ENCODE measurements around the gene KLHL8. TPM values are rescaled to one million over a fixed set of nuclear protein-coding genes. Genes with fewer than 3 reads are reported as not detected.
"Not testable (repeated sequence)": the region's sequence is repeated elsewhere in the genome, so short reads cannot be mapped to it uniquely, and the experiment has no call there.

KLHL8 gene
- total RNA-seq, 4 donors from 2014 or later: 6.3 to 18.2 (median 13.3) TPM

GRCh38 chr4:87219632-87220093, 755 bp downstream of the KLHL8 start:
- peak overlapping the region; percentile 68 to 82 (median 74) for H3K4me3 ChIP-seq
- peak in 1 of 2 donors; percentile 18 for DNase-seq (ENCODE audit: low spot score in 2 of 2)
- H3K9me3 ChIP-seq: no peaks in the 10 kb centered on the region
- no peaks in the 10 kb centered on the region for H3K27me3 ChIP-seq
- WGBS, 2 donors: 0 to 1% methylated on average over 24 to 30 of the region's 40 CpGs
- H3K4me1 ChIP-seq: peaks cover 0 to 16% (median 8%) of the 10 kb centered on the region in 4 donors
- TF ChIP-seq EP300 (IDR thresholded peaks at IDR 0.05) (no peak), POLR2A (IDR thresholded peaks at IDR 0.05) (no peak), CTCF (IDR thresholded peaks at IDR 0.05) (peak in 4 of 5 experiments; percentile 11 to 27 (median 18))
- peak overlapping the region; percentile 87 to 92 (median 90) for H3K27ac ChIP-seq
- H3K36me3 ChIP-seq: no peaks in the 10 kb centered on the region

GRCh38 chr4:87217235-87217763, 3.1 kb downstream of the KLHL8 start:
- not testable (repeated sequence) for H3K27me3 ChIP-seq; DNase-seq (ENCODE audit: low spot score in 2 of 2); H3K36me3 ChIP-seq; H3K27ac ChIP-seq; H3K4me3 ChIP-seq; H3K9me3 ChIP-seq
- WGBS, 2 donors: 80 to 81% methylated on average over 6 of the region's 6 CpGs
- H3K4me1 ChIP-seq: peaks cover 0 to 33% (median 17%) of the 10 kb centered on the region in 4 donors

GRCh38 chr4:87216469-87216868, 3.9 kb downstream of the KLHL8 start:
- H3K27me3 ChIP-seq: no peaks in the 10 kb centered on the region
- no peaks in the 10 kb centered on the region for H3K9me3 ChIP-seq
- no peak for TF ChIP-seq POLR2A (IDR thresholded peaks at IDR 0.05)
- no peak for TF ChIP-seq CTCF (IDR thresholded peaks at IDR 0.05)
- TF ChIP-seq EP300 (IDR thresholded peaks at IDR 0.05): no peak
- WGBS, 2 donors: 86 to 94% methylated on average over 1 of the region's 1 CpG
- H3K36me3 ChIP-seq: no peaks in the 10 kb centered on the region
- peaks cover 0 to 41% (median 17%) of the 10 kb centered on the region in 4 donors for H3K4me1 ChIP-seq
- no peak overlapping the region for H3K27ac ChIP-seq
- no peak overlapping the region for H3K4me3 ChIP-seq
- DNase-seq (ENCODE audit: low spot score in 2 of 2): no peak

GRCh38 chr4:87213421-87214075, 6.9 kb downstream of the KLHL8 start:
- Histone ChIP-seq H3K4me1 (peaks cover 0 to 49% (median 14%) of the 10 kb centered on the region in 4 donors), H3K27ac (peak overlapping the region in 1 of 4 donors; percentile 62), H3K4me3 (no peak overlapping the region), H3K36me3 (no peaks in the 10 kb centered on the region), H3K9me3 (no peaks in the 10 kb centered on the region), H3K27me3 (no peaks in the 10 kb centered on the region)
- DNase-seq (ENCODE audit: low spot score in 2 of 2): no peak
- TF ChIP-seq EP300 (IDR thresholded peaks at IDR 0.05) (peak in 1 of 2 donors; percentile 15), CTCF (IDR thresholded peaks at IDR 0.05) (no peak), POLR2A (IDR thresholded peaks at IDR 0.05) (no peak)
- 58 to 73% methylated on average over 5 of the region's 5 CpGs for WGBS, 2 donors

GRCh38 chr4:87211249-87211952, 9.0 kb downstream of the KLHL8 start:
- DNase-seq (ENCODE audit: low spot score in 2 of 2): no peak
- Histone ChIP-seq H3K27ac (no peak overlapping the region), H3K27me3 (no peaks in the 10 kb centered on the region), H3K36me3 (peaks cover 0 to 8% (median 0%) of the 10 kb centered on the region in 3 donors), H3K9me3 (no peaks in the 10 kb centered on the region), H3K4me3 (no peak overlapping the region), H3K4me1 (peaks cover 0 to 40% (median 13%) of the 10 kb centered on the region in 4 donors)
- 50 to 52% methylated on average over 5 of the region's 5 CpGs for WGBS, 2 donors
- TF ChIP-seq EP300 (IDR thresholded peaks at IDR 0.05) (no peak), POLR2A (IDR thresholded peaks at IDR 0.05) (no peak), CTCF (IDR thresholded peaks at IDR 0.05) (no peak)
